ENCODE results near the gene ZFAND3. TPM values are rescaled to one million over a fixed set of nuclear protein-coding genes. Genes with fewer than 3 reads are reported as not detected.

The ZFAND3 gene
- total RNA-seq, 1 experiment from 2014 or later, result 107 TPM

- H3K9me3 Mint-ChIP-seq (ENCODE audit: unreplicated experiment), result no peaks in the 10 kb centered on the region
- BruUV-seq (replicated peaks), result no TSS peak
- no peak overlapping the region for H3K4me3 Mint-ChIP-seq (ENCODE audit: unreplicated experiment)
- Histone ChIP-seq H3K27me3 (replicated peaks; ENCODE audit: control insufficient read depth, insufficient read depth, low read length) (no peaks in the 10 kb centered on the region), H3K4me3 (ENCODE audit: low read depth, low read length) (no peak overlapping the region), H3K9me3 (no peaks in the 10 kb centered on the region), H3K4me1 (no peaks in the 10 kb centered on the region), H3K36me3 (ENCODE audit: control insufficient read depth, insufficient read depth, low read length) (no peaks in the 10 kb centered on the region)
- intact Hi-C loops (cut with micrococcal nuclease; ENCODE audit: unreplicated experiment), result loop anchor here (10.0 kb wide), 1 partner anchor 309 kb away; no protein-coding TSS in a partner anchor
- no peak for DNase-seq
- H3K4me1 Mint-ChIP-seq (ENCODE audit: low read depth, unreplicated experiment), result peaks cover 10% of the 10 kb centered on the region
- H3K27me3 Mint-ChIP-seq (ENCODE audit: insufficient read depth, unreplicated experiment), result no peaks in the 10 kb centered on the region
- ChIA-PET POLR2A (no interaction called here), CTCF (no interaction called here)
- no peak for TF ChIP-seq CTCF (IDR thresholded peaks at IDR 0.05; ENCODE audit: insufficient read depth in 1 of 2, low read depth in 1 of 2, low read length in 1 of 2, severe bottlenecking in 1 of 2, unreplicated experiment in 1 of 2)
- no peak overlapping the region for H3K27ac Mint-ChIP-seq (ENCODE audit: unreplicated experiment)
- peaks cover 14% of the 10 kb centered on the region for H3K36me3 Mint-ChIP-seq (ENCODE audit: insufficient read depth, unreplicated experiment)
These were observed 366.2 kb downstream of the ZFAND3 start for GRCh38 chr6:38185752-38186151.

- CTCF ChIA-PET, result no interaction called here
- intact Hi-C loops (cut with micrococcal nuclease; ENCODE audit: unreplicated experiment), result loop anchor here (10.0 kb wide), 1 partner anchor 307 kb away; no protein-coding TSS in a partner anchor
- POLR2A ChIA-PET, result no interaction called here
- no peak overlapping the region for H3K4me3 ChIP-seq (ENCODE audit: low read depth, low read length)
- no peak for TF ChIP-seq CTCF (IDR thresholded peaks at IDR 0.05; ENCODE audit: insufficient read depth in 1 of 2, low read depth in 1 of 2, low read length in 1 of 2, severe bottlenecking in 1 of 2, unreplicated experiment in 1 of 2)
- H3K27me3 ChIP-seq (replicated peaks; ENCODE audit: control insufficient read depth, insufficient read depth, low read length), result no peaks in the 10 kb centered on the region
- BruUV-seq (replicated peaks), result no TSS peak
- no peaks in the 10 kb centered on the region for H3K9me3 ChIP-seq
- Mint-ChIP-seq H3K4me1 (ENCODE audit: low read depth, unreplicated experiment) (peaks cover 10% of the 10 kb centered on the region), H3K9me3 (ENCODE audit: unreplicated experiment) (no peaks in the 10 kb centered on the region), H3K27ac (ENCODE audit: unreplicated experiment) (peak overlapping the region; percentile 8), H3K36me3 (ENCODE audit: insufficient read depth, unreplicated experiment) (peaks cover 14% of the 10 kb centered on the region), H3K27me3 (ENCODE audit: insufficient read depth, unreplicated experiment) (no peaks in the 10 kb centered on the region), H3K4me3 (ENCODE audit: unreplicated experiment) (no peak overlapping the region)
- no peaks in the 10 kb centered on the region for H3K4me1 ChIP-seq
- no peaks in the 10 kb centered on the region for H3K36me3 ChIP-seq (ENCODE audit: control insufficient read depth, insufficient read depth, low read length)
- DNase-seq, result no peak
These were observed 367.8 kb downstream of the ZFAND3 start for GRCh38 chr6:38187325-38187724.

GRCh38 chr6:38187811-38188590 lies 368.5 kb downstream of the ZFAND3 start:
- no peak for DNase-seq
- ChIA-PET CTCF (no interaction called here), POLR2A (no interaction called here)
- no peaks in the 10 kb centered on the region for H3K9me3 ChIP-seq
- Mint-ChIP-seq H3K9me3 (ENCODE audit: unreplicated experiment) (no peaks in the 10 kb centered on the region), H3K27me3 (ENCODE audit: insufficient read depth, unreplicated experiment) (no peaks in the 10 kb centered on the region), H3K4me1 (ENCODE audit: low read depth, unreplicated experiment) (peaks cover 10% of the 10 kb centered on the region), H3K4me3 (ENCODE audit: unreplicated experiment) (no peak overlapping the region), H3K36me3 (ENCODE audit: insufficient read depth, unreplicated experiment) (peaks cover 14% of the 10 kb centered on the region), H3K27ac (ENCODE audit: unreplicated experiment) (no peak overlapping the region)
- H3K4me1 ChIP-seq, result no peaks in the 10 kb centered on the region
- H3K4me3 ChIP-seq (ENCODE audit: low read depth, low read length), result no peak overlapping the region
- TF ChIP-seq CTCF (IDR thresholded peaks at IDR 0.05; ENCODE audit: insufficient read depth in 1 of 2, low read depth in 1 of 2, low read length in 1 of 2, severe bottlenecking in 1 of 2, unreplicated experiment in 1 of 2), result no peak
- no peaks in the 10 kb centered on the region for H3K36me3 ChIP-seq (ENCODE audit: control insufficient read depth, insufficient read depth, low read length)
- intact Hi-C loops (cut with micrococcal nuclease; ENCODE audit: unreplicated experiment), result loop anchor here (10.0 kb wide), 1 partner anchor 307 kb away; no protein-coding TSS in a partner anchor
- BruUV-seq (replicated peaks), result no TSS peak
- no peaks in the 10 kb centered on the region for H3K27me3 ChIP-seq (replicated peaks; ENCODE audit: control insufficient read depth, insufficient read depth, low read length)

Data from Caco-2 (cell line).